ENCODE data around the gene JAM3. TPM values are rescaled to one million over a fixed set of nuclear protein-coding genes. Genes with fewer than 3 reads are reported as not detected.

The JAM3 gene
- total RNA-seq, 1 experiment from 2014 or later: 49.5 TPM

GRCh38 chr11:134039726-134040385, 29.0 kb upstream of the JAM3 start:
- no peak for DNase-seq (ENCODE audit: low read depth)

GRCh38 chr11:134040386-134041302, 28.2 kb upstream of the JAM3 start:
- DNase-seq (ENCODE audit: low read depth): peak; percentile 43

GRCh38 chr11:134041349-134041748, 27.5 kb upstream of the JAM3 start:
- no peak for DNase-seq (ENCODE audit: low read depth)

- no peak for DNase-seq (ENCODE audit: low read depth)
These were observed 26.8 kb upstream of the JAM3 start for GRCh38 chr11:134041791-134042696.

GRCh38 chr11:134043821-134044420, 25.0 kb upstream of the JAM3 start:
- no peak for DNase-seq (ENCODE audit: low read depth)

GRCh38 chr11:134044514-134045284, 24.2 kb upstream of the JAM3 start:
- DNase-seq (ENCODE audit: low read depth): no peak

GRCh38 chr11:134045799-134046635, 22.9 kb upstream of the JAM3 start:
- no peak for DNase-seq (ENCODE audit: low read depth)

GRCh38 chr11:134046681-134047449, 22.0 kb upstream of the JAM3 start:
- DNase-seq (ENCODE audit: low read depth): no peak

GRCh38 chr11:134047586-134047999, 21.3 kb upstream of the JAM3 start:
- peak; percentile 78 for DNase-seq (ENCODE audit: low read depth)

GRCh38 chr11:134048028-134048427, 20.8 kb upstream of the JAM3 start:
- no peak for DNase-seq (ENCODE audit: low read depth)

GRCh38 chr11:134049303-134049702, 19.6 kb upstream of the JAM3 start:
- no peak for DNase-seq (ENCODE audit: low read depth)

- DNase-seq (ENCODE audit: low read depth): peak; percentile 52
These were observed 18.1 kb upstream of the JAM3 start for GRCh38 chr11:134050541-134051383.

GRCh38 chr11:134052395-134052987, 16.4 kb upstream of the JAM3 start:
- DNase-seq (ENCODE audit: low read depth): no peak

GRCh38 chr11:134052988-134053945, 15.6 kb upstream of the JAM3 start:
- DNase-seq (ENCODE audit: low read depth): no peak

GRCh38 chr11:134055029-134055428, 13.8 kb upstream of the JAM3 start:
- DNase-seq (ENCODE audit: low read depth): no peak

- DNase-seq (ENCODE audit: low read depth): no peak
These were observed 8.6 kb upstream of the JAM3 start for GRCh38 chr11:134060316-134060715.
